ENCODE results near the gene SLC22A1. TPM values are rescaled to one million over a fixed set of nuclear protein-coding genes. Genes with fewer than 3 reads are reported as not detected.

SLC22A1 gene
- total and polyA plus RNA-seq, 2 donors (not counting 1 experiment from before 2014, with no cell fraction given), result 0.18 to 1.5 TPM

- Mint-ChIP-seq H3K9me3 (ENCODE audit: insufficient read depth) (no peaks in the 10 kb centered on the region), H3K27ac (no peak overlapping the region), H3K4me3 (no peak overlapping the region), H3K27me3 (no peaks in the 10 kb centered on the region), H3K4me1 (no peaks in the 10 kb centered on the region)
- H3K4me3 ChIP-seq (ENCODE audit: control extremely low read depth in 1 of 5, extremely low read depth in 1 of 5, insufficient read depth in 1 of 5, low read depth in 2 of 5, low read length in 4 of 5), result no peak overlapping the region
- no peak for TF ChIP-seq CTCF (IDR thresholded peaks at IDR 0.05)
- no peak for TF ChIP-seq EZH2 (IDR thresholded peaks at IDR 0.05; ENCODE audit: borderline replicate concordance, insufficient read depth, low read depth, low read length, poor library complexity, severe bottlenecking)
- H3K79me2 ChIP-seq (ENCODE audit: control insufficient read depth, insufficient read depth, low read length), result no peaks in the 10 kb centered on the region
- intact Hi-C loops (cut with micrococcal nuclease), result no loop called here
- no peaks in the 10 kb centered on the region for H4K20me1 ChIP-seq (ENCODE audit: control insufficient read depth, insufficient read depth, low read length, poor library complexity, severe bottlenecking)
- H3K27me3 ChIP-seq (replicated peaks in 1 of 4; ENCODE audit: control extremely low read depth in 1 of 4, control insufficient read depth in 3 of 4, insufficient read depth in 4 of 4, low read length in 3 of 4), result no peaks in the 10 kb centered on the region
- ATAC-seq (ENCODE audit: low read depth), result no peak
- ChIA-PET POLR2A (no interaction called here), CTCF (no interaction called here)
- no peaks in the 10 kb centered on the region for H3K9me3 ChIP-seq (ENCODE audit: control extremely low read depth in 1 of 3, control insufficient read depth in 2 of 3, insufficient read depth in 1 of 3, low read length in 2 of 3)
- DNase-seq, result no peak
- no peak overlapping the region for H3K27ac ChIP-seq (ENCODE audit: low read length in 2 of 2)
- no peak overlapping the region for H2AFZ ChIP-seq (ENCODE audit: insufficient read depth, low read depth, low read length, poor library complexity, severe bottlenecking)
- H3K4me1 ChIP-seq (ENCODE audit: control insufficient read depth in 2 of 2, insufficient read depth in 2 of 2, low read length in 2 of 2), result no peaks in the 10 kb centered on the region
- no peak overlapping the region for H3K4me2 ChIP-seq (replicated peaks; ENCODE audit: low read depth, low read length, poor library complexity, severe bottlenecking)
- H3K36me3 ChIP-seq (replicated peaks in 1 of 2; ENCODE audit: control extremely low read depth in 1 of 2, control insufficient read depth in 1 of 2, extremely low read depth in 1 of 2, insufficient read depth in 2 of 2, low read length in 1 of 2), result no peaks in the 10 kb centered on the region
- no peak overlapping the region for H3K9ac ChIP-seq (ENCODE audit: low read length)
Observed at GRCh38 chr6:160110586-160111123, 11.0 kb upstream of the SLC22A1 start.

- intact Hi-C loops (cut with micrococcal nuclease), result no loop called here
- CTCF ChIA-PET, result no interaction called here
- no peak overlapping the region for H3K9ac ChIP-seq (ENCODE audit: low read length)
- no peaks in the 10 kb centered on the region for H3K27me3 Mint-ChIP-seq
- ATAC-seq (ENCODE audit: low read depth), result no peak
- WGBS (ENCODE audit: insufficient coverage), result 94% methylated on average over 3 of the region's 4 CpGs
- no peaks in the 10 kb centered on the region for H3K4me1 ChIP-seq (ENCODE audit: control insufficient read depth in 2 of 2, insufficient read depth in 2 of 2, low read length in 2 of 2)
- no peak for DNase-seq
- no peak overlapping the region for H3K4me3 Mint-ChIP-seq
- H3K79me2 ChIP-seq (ENCODE audit: control insufficient read depth, insufficient read depth, low read length), result no peaks in the 10 kb centered on the region
- TF ChIP-seq EZH2 (IDR thresholded peaks at IDR 0.05; ENCODE audit: borderline replicate concordance, insufficient read depth, low read depth, low read length, poor library complexity, severe bottlenecking), result no peak
- no peak for TF ChIP-seq CTCF (IDR thresholded peaks at IDR 0.05)
- no peaks in the 10 kb centered on the region for H3K27me3 ChIP-seq (replicated peaks in 1 of 4; ENCODE audit: control extremely low read depth in 1 of 4, control insufficient read depth in 3 of 4, insufficient read depth in 4 of 4, low read length in 3 of 4)
- no peak overlapping the region for H3K27ac ChIP-seq (ENCODE audit: low read length in 2 of 2)
- peaks cover 0 to 3% (median 0%) of the 10 kb centered on the region in 3 donors for H3K9me3 ChIP-seq (ENCODE audit: control extremely low read depth in 1 of 3, control insufficient read depth in 2 of 3, insufficient read depth in 1 of 3, low read length in 2 of 3)
- H4K20me1 ChIP-seq (ENCODE audit: control insufficient read depth, insufficient read depth, low read length, poor library complexity, severe bottlenecking), result no peaks in the 10 kb centered on the region
- H2AFZ ChIP-seq (ENCODE audit: insufficient read depth, low read depth, low read length, poor library complexity, severe bottlenecking), result no peak overlapping the region
- H3K4me1 Mint-ChIP-seq, result no peaks in the 10 kb centered on the region
- H3K27ac Mint-ChIP-seq, result no peak overlapping the region
- POLR2A ChIA-PET, result no interaction called here
- no peaks in the 10 kb centered on the region for H3K36me3 ChIP-seq (replicated peaks in 1 of 2; ENCODE audit: control extremely low read depth in 1 of 2, control insufficient read depth in 1 of 2, extremely low read depth in 1 of 2, insufficient read depth in 2 of 2, low read length in 1 of 2)
- no peak overlapping the region for H3K4me2 ChIP-seq (replicated peaks; ENCODE audit: low read depth, low read length, poor library complexity, severe bottlenecking)
- H3K4me3 ChIP-seq (ENCODE audit: control extremely low read depth in 1 of 5, extremely low read depth in 1 of 5, insufficient read depth in 1 of 5, low read depth in 2 of 5, low read length in 4 of 5), result no peak overlapping the region
- no peaks in the 10 kb centered on the region for H3K9me3 Mint-ChIP-seq (ENCODE audit: insufficient read depth)
Observed at GRCh38 chr6:160111806-160112205, 9.8 kb upstream of the SLC22A1 start.

All from B cell (primary cell).